Measurements from ENCODE around the gene S100A2. TPM values are rescaled to one million over a fixed set of nuclear protein-coding genes. Genes with fewer than 3 reads are reported as not detected.

The S100A2 gene
- total and polyA plus RNA-seq, 2 of the 13 experiments (the other 11 are each of a cell fraction or from before 2014, with no cell fraction given), result 1.2 TPM

GRCh38 chr1:153545067-153546055, 20.3 kb downstream of the S100A2 start, which contains the start of gene S100A4 (continued):
- TF ChIP-seq EZH2 (conservative IDR thresholded peaks at IDR 0.05; ENCODE audit: low read depth, low read length) (no peak), ZNF562 (CRISPR knock-in tag; IDR thresholded peaks at IDR 0.05; ENCODE audit: borderline replicate concordance) (no peak), ZZZ3 (CRISPR knock-in tag; IDR thresholded peaks at IDR 0.05; ENCODE audit: borderline replicate concordance) (no peak), POLR2G (IDR thresholded peaks at IDR 0.05; ENCODE audit: low read depth, low read length) (peak; percentile 82), NFYC (CRISPR knock-in tag; IDR thresholded peaks at IDR 0.05) (peak; percentile 34; the same call in 1 of the 2 replicates), MXD3 (CRISPR knock-in tag; IDR thresholded peaks at IDR 0.05) (no peak), ZSCAN12 (CRISPR knock-in tag; IDR thresholded peaks at IDR 0.05) (no peak), ZNF644 (CRISPR knock-in tag; IDR thresholded peaks at IDR 0.05; ENCODE audit: low read depth) (no peak), ZNF800 (CRISPR knock-in tag; IDR thresholded peaks at IDR 0.05) (no peak), PRDM4 (CRISPR knock-in tag; IDR thresholded peaks at IDR 0.05; ENCODE audit: borderline replicate concordance) (no peak), TEAD3 (CRISPR knock-in tag; optimal IDR thresholded peaks at IDR 0.05; ENCODE audit: borderline replicate concordance) (peak; percentile 51), GPBP1L1 (CRISPR knock-in tag; IDR thresholded peaks at IDR 0.05) (no peak), ZNF264 (CRISPR knock-in tag; IDR thresholded peaks at IDR 0.05) (no peak), IRF2 (CRISPR knock-in tag; IDR thresholded peaks at IDR 0.05) (peak; percentile 31; the same call in 1 of the 2 replicates), NR2F2 (IDR thresholded peaks at IDR 0.05; ENCODE audit: borderline replicate concordance, low read depth) (no peak), ZMAT5 (CRISPR knock-in tag; IDR thresholded peaks at IDR 0.05; ENCODE audit: borderline replicate concordance, low read depth) (no peak), CEBPG (CRISPR knock-in tag; IDR thresholded peaks at IDR 0.05) (no peak), ZNF776 (CRISPR knock-in tag; IDR thresholded peaks at IDR 0.05) (no peak), ATF6 (CRISPR knock-in tag; conservative IDR thresholded peaks at IDR 0.05) (no peak), SOX13 (IDR thresholded peaks at IDR 0.05) (no peak), SOX13 (CRISPR knock-in tag; conservative IDR thresholded peaks at IDR 0.05 in 1 of 2, IDR thresholded peaks at IDR 0.05 in 1 of 2) (peak in 1 of 2 experiments; percentile 51; a peak in 1 of 4 replicates)

Measured in HepG2 (cell line).